Activated CD8-positive, alpha-beta memory T cell treated with anti-CD3 and anti-CD28 coated beads for 1 hour (primary cell): ENCODE results near the gene TOB2.
A peak's percentile ranks its signal among the peaks of the same experiment; 100 is the strongest.

Source experiments
- DNase-seq, 2 donors: peaks; one replicate each; pipeline ENCODE4 v3.0.0-alpha.2; 2020; ENCODE audit warnings: low read depth in 1 of 2; ENCODE audit errors: extremely low read depth in 1 of 2

The TOB2 gene

DNA sequence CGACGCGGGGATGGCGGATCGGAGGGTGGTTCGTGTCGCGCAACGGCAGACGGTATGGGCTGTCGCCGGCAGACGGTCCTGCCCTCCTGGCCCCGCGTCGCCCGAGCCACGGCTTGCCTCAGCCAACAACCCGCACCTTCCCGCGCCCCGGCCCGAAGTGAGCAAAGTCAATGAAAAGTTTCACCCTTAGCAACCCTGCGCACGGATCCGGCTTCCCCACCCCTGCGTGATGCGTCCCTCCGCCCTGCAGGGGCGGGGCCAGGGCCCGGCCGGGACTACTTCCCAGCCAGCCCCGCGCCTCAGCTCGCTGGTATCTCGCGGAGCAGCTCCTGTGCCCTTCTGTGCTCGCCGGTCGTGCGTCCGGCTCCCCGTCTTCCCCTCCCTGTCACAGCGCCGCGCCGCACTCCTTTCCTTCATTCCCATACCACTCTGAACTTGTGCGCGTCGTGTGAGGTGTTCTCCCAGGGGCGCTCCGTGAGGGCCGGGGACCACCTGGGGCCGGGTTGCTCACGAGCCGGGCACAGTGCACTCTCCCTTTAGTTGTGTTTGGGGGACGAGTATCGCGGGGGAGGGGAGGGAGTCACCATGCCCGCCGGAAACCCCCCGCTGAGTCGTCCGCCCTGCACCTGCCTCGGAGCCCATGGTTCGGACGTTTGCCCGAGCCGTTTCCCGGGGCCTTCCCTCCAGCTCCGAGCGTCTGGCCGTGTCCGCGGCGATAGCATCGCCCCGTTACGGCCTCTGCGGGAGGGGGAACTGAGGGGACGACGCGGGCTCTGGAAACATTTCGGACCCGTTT, at the start of gene TOB2:
TSS of gene TOB2 (minus strand) at position 163 of the 796 bp plus-strand sequence. CDS start 9,456 bp downstream, outside the sequence.
- peak; percentile 82 to 90 for DNase-seq

- no peak for DNase-seq
These were observed 44.9 kb upstream of the TOB2 start for GRCh38 chr22:41491374-41492100.

DNA sequence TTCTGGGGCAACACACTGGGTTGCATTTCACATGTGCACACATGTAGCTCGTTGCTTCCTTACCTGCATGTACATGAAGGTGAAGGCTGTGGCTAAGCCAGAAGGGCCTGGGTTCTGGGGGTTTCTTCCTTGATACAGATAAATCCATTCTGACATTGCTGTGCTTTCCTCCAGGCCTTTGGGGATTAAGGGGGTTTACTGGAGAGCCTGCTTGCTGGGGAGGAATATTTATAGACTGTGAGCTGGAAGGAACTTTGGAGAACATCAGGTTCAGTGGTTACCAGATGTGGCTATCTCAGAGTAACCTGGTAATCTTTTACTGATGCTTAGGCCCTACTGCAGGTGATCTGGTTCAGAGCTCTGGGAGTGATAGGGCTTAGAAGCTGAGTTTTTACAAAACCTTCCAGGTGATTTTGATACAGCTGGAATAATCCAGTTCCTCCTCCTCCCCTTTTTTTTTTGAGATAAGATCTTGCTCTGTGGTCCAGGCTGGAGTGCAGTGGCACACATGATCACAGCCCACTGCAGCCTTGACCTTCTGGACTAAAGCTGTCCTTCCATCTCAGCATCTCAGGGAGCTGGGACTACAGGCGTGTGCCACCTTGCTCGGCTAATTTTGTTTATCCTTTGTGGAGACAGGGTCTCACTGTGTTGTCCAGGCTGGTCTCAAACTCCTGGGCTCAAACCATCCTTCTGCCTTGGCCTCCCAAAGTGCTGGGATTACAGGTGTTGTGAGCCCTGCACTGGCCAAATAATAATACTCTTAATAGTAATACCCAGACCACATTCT, 42.2 kb upstream of the TOB2 start:
- DNase-seq: no peak

DNA sequence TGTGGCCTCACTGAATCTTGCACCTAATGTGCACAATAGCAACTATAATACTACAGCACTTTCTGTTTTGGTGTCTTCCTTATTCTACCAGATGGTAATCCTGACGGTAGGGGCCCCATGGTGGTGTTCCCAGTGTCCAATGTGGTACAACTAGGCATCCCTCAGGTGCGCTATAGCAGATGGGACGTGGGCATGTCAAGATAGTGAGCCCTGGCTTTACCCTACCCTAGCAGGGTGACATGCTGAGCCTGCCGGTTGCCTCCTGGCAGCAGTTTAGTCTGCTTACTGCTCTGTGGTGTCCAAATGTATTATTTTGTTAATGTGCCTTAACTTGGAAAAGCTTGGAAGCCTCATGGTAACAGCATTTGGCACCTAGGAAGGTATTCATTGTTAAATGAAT, 41.5 kb upstream of the TOB2 start:
- DNase-seq: no peak

DNA sequence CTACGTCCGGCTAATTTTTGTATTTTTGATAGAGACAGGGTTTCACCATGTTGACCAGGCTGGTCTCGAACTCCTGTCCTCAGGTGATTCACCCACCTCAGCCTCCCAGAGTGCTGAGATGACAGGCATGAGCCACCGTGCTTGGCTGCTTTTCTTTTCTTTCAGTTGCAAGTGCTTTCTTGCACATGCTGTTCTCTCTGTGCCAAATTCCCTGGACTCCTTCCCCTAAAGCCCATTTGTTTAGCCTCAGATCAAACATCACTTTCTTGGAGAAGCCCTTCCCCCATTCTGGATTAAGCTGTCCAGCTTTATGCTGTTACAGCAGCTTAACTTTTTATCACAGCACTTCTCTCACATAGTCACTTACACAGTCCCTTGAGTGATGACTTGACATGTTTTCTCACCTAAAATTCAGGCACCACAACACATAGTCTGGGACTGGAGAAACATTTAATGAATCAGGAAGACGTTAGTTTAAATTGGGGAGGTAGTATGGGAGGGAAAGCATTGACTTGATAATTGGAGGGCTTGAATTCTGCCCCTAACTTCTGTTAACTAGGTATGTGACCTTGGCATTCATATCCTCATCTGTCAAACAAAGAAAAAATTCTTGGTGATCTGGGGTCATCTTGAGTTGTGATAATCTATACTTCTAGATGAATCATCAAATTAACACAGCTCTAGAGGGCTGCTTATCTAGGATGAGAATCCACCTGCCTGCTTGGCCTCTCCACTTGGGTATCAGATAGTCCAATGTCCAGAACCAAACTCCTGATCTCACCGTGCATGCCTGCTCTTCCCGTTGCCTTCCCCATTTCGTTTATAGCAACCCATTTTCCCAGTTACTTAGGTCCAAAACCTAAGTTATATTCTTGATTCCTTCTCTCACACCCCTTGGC, 40.7 kb upstream of the TOB2 start:
- DNase-seq: no peak

DNA sequence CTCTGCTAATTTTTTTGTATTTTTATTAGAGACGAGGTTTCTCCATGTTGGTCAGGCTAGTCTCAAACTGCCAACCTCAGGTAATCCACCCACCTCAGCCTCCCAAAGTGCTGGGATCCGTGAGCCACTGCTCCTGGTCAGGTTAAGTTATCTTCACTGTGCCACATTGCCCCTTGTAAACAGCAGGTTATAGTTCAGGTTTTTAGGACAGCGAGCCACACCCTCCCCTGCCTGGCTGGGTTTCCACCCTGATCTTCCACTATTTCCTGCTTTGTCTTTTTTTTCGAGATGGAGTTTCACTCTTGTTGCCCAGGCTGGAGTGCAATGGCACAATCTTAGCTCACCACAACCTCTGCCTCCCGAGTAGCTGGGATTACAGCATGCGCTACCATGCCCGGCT, 38.4 kb upstream of the TOB2 start:
- no peak for DNase-seq

GRCh38 chr22:41482319-41482935, 35.8 kb upstream of the TOB2 start:
- DNase-seq: no peak

DNA sequence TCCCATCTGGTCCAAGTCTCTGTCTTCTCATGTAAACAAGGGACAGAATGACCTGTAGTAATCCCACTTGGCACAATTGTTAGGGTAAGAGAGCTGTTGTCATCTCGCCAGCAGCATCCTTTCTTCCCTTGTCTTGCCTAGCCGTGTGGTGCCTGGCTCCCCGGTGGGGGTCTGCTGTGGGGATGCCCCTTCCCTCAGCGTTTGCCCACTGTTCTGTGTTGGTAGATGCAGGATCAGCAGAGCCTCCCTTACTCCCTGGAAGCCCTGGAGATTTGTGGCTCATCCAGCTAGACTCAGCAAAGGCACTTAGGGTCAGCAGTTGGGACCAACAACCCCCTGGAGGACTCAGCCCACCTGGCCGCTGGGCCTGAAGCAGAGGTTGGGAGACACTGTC, 35.3 kb upstream of the TOB2 start:
- DNase-seq: no peak

DNA sequence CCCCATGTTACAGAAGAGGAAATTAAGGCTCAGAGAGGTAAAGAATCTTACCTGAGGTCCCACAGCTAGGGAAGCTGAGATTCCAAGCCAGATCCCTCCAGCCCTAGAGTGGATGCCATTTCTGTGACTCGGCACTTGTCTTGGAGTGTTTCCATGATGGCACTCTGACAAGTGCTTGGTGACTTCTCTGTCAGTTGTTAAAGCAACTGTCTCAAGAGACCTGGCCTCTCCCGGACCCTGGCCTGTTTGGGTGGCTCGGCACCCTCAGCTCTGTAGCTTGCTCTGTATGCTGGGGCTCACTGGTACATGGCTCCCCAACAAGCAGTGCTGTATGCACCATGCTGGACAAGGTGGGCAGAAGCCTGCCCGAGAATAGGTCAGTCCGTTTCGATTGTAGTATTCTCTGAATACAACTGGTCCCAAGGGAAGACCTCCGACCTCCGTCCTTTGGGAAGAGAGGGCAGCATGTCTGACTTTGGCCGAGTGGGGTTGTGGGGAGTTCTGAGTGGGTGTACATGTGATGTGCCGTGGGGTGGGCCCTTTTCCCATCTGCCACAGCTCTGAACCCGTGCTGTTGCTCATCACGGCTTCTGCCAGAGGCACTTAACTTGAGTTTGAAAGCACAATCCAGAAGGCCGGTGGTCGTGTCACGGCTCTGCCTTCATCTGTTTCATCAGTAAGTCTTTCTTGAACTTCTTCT, 34.7 kb upstream of the TOB2 start:
- DNase-seq: no peak

DNA sequence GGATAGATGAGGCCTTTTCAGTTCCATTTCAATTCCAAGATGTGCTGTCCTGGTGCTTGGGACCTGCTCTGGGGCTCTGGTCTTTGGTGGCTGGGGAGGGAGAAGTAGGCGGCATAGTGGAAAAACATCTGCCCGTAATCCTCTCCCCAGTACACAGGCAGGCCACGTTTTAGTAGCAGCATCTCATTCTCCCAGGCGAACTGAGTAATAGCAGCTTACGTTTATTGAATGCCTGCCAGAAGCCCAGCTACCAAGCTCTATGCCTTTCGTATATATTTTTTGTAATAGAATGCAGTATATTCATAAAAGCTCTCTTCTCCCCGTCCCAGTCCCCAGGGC, 33.8 kb upstream of the TOB2 start:
- DNase-seq: no peak

GRCh38 chr22:41479671-41480396, 33.2 kb upstream of the TOB2 start:
- DNase-seq: no peak

GRCh38 chr22:41478891-41479521, 32.4 kb upstream of the TOB2 start:
- DNase-seq: no peak

DNA sequence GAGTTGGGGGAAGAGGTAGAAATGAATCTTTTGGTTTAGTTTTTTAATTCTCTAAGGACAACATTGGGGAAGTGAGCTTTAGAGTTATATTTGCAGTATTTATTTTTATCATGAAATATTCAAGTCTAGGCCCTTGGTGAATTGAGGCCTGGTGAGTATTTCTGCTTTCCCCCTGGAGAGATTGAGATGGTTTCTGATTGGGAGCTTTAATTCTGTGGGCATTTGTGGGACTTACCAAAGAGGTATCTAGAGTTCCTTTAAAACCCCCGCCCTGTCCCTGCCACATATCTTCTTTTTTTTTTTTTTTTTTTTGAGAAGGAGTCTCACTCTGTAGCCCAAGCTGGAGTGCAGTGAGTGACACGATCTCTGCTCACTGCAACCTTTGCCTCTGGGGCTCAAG, 31.9 kb upstream of the TOB2 start:
- DNase-seq: no peak

- no peak for DNase-seq
These were observed 28.4 kb upstream of the TOB2 start for GRCh38 chr22:41474872-41475451.

DNA sequence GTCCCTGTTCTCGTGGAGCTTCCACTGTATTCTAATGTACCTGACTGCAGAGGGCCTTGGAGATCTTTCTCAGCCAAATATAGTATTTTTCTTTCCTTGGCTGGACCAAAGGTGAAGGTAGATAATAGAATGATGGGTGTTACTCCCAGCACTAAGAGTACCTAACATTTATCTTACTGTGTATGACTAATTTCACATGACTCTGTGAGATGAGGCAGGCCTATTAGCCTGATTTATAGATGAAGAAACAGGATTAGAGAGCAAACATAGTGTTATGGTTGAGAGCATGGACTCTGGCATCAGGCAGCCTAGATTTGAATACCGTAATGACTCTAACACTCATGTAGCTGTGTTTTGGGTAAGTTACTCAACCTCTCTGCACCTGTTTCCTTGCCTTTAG, 25.0 kb upstream of the TOB2 start:
- DNase-seq: no peak

GRCh38 chr22:41470886-41471285, 24.3 kb upstream of the TOB2 start:
- no peak for DNase-seq

- no peak for DNase-seq
These were observed 22.7 kb upstream of the TOB2 start for GRCh38 chr22:41469218-41469851.
